PC-3 (cell line): ENCODE measurements around the gene COL15A1.

Experiments used
- CTCF ChIP-seq: fragments of 300-600 bp; sonication (generic); conservative IDR thresholded peaks from 2 replicates; pipeline ENCODE4 v1.5.1; 2017; ENCODE audit warnings: antibody characterized with exemption, low read depth, mild to moderate bottlenecking, low read length
- EZH2 ChIP-seq: fragments of 300-600 bp; sonication (generic); IDR thresholded peaks from one replicate; pipeline ENCODE4 v1.6.1; 2017; ENCODE audit warnings: antibody characterized with exemption, mild to moderate bottlenecking, low read length; ENCODE audit not compliant: unreplicated experiment
- EZH2phosphoT487 ChIP-seq: fragments of 300-600 bp; sonication (generic); IDR thresholded peaks from 2 replicates; pipeline ENCODE4 v1.6.1; 2018; ENCODE audit warnings: mild to moderate bottlenecking, antibody characterized with exemption, low read length, borderline replicate concordance

GRCh38 chr9:99040251-99040900 lies 96.7 kb downstream of the COL15A1 start:
- TF ChIP-seq CTCF (no peak), EZH2 (no peak), EZH2phosphoT487 (no peak)
